Fibroblast of pulmonary artery (primary cell): Measurements from ENCODE around the gene FBXL17.

ENCODE experiments used
- DNase-seq: peaks from one replicate; pipeline ENCODE4 v3.0.0-alpha.2; 2010; ENCODE audit warnings: low read depth
- H3K4me3 ChIP-seq: replicated peaks from 2 replicates; pipeline ENCODE4 v1.5.1; 2011; ENCODE audit warnings: low read depth, mild to moderate bottlenecking, control low read depth, low read length, moderate library complexity
- TF ChIP-seq, protein P1 (sequence below): IDR thresholded peaks from 2 replicates; pipeline ENCODE4 v1.5.1; 2011; ENCODE audit warnings: mild to moderate bottlenecking, control low read depth, low read length, inconsistent platforms; ENCODE audit errors: missing control alignments

Gene FBXL17

GRCh38 chr5:107857785-107858184, 524.1 kb downstream of the FBXL17 start:
- H3K4me3 ChIP-seq, result no peak overlapping the region
- TF ChIP-seq, protein P1, sequence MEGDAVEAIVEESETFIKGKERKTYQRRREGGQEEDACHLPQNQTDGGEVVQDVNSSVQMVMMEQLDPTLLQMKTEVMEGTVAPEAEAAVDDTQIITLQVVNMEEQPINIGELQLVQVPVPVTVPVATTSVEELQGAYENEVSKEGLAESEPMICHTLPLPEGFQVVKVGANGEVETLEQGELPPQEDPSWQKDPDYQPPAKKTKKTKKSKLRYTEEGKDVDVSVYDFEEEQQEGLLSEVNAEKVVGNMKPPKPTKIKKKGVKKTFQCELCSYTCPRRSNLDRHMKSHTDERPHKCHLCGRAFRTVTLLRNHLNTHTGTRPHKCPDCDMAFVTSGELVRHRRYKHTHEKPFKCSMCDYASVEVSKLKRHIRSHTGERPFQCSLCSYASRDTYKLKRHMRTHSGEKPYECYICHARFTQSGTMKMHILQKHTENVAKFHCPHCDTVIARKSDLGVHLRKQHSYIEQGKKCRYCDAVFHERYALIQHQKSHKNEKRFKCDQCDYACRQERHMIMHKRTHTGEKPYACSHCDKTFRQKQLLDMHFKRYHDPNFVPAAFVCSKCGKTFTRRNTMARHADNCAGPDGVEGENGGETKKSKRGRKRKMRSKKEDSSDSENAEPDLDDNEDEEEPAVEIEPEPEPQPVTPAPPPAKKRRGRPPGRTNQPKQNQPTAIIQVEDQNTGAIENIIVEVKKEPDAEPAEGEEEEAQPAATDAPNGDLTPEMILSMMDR, result no peak

GRCh38 chr5:107855171-107855570, 526.7 kb downstream of the FBXL17 start:
- TF ChIP-seq, protein P1, result no peak
- DNase-seq, result no peak
- H3K4me3 ChIP-seq, result no peak overlapping the region

More at GRCh38 chr5:107857785-107858184, 524.1 kb downstream of the FBXL17 start:
- DNase-seq, result no peak

DNA sequence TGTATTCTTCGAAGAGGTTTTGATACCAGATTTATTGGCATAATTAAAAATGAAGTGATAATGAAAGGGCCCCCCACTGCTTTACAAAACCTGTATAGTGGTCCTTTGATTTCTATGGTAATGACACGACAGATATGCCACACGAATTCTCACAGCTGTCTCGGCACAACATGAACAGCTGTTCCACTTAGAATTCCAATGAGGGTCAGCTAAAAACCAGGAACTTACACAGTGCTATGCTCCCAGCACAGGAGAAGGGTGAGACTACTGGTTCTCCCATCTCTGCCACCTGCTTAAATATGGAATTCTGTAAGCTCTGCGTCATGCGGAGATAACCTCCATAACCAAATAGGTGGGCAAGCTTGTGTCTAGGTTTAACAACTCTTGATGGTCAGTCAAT, 528.2 kb downstream of the FBXL17 start:
- H3K4me3 ChIP-seq, result no peak overlapping the region
- DNase-seq, result no peak
- TF ChIP-seq, protein P1, result no peak

- no peak overlapping the region for H3K4me3 ChIP-seq
- DNase-seq, result no peak
These were observed 528.9 kb downstream of the FBXL17 start for GRCh38 chr5:107853031-107853430.

GRCh38 chr5:107849118-107849517, 532.8 kb downstream of the FBXL17 start:
- DNase-seq, result no peak
- no peak overlapping the region for H3K4me3 ChIP-seq

More at GRCh38 chr5:107853031-107853430, 528.9 kb downstream of the FBXL17 start:
- TF ChIP-seq, protein P1, result no peak

GRCh38 chr5:107840592-107840991, 541.3 kb downstream of the FBXL17 start:
- H3K4me3 ChIP-seq, result no peak overlapping the region
- DNase-seq, result no peak
- TF ChIP-seq, protein P1, result no peak

More at GRCh38 chr5:107849118-107849517, 532.8 kb downstream of the FBXL17 start:
- TF ChIP-seq, protein P1, result no peak

DNA sequence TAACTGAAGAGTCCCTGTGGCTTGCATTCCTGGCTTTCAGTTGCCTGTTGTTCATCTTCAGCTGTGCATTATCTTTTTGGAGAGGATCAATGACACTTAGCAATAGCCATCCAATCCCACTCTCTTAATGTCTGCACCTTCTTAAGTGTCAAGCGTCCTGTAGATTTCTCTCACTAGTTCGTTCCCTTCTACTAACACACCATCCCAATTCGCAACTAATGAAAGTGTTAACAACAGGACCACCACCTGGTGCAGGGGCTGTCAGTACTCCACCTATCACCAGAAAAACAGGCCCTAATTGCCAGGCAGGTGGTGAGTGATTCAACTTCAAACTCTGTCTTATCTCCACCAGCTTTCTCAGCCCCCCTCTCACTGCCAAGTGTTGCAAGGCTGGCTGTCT, 541.7 kb downstream of the FBXL17 start:
- H3K4me3 ChIP-seq, result no peak overlapping the region
- TF ChIP-seq, protein P1, result no peak
- no peak for DNase-seq
